Fibroblast of skin of left biceps (primary cell): ENCODE results near the gene MAMLD1.

Experiments used
- DNase-seq, 2 experiments: peaks; one replicate each; pipeline ENCODE4 v3.0.0-alpha.2; 2013; ENCODE audit warnings: low read depth in 2 of 2

The MAMLD1 gene

DNA sequence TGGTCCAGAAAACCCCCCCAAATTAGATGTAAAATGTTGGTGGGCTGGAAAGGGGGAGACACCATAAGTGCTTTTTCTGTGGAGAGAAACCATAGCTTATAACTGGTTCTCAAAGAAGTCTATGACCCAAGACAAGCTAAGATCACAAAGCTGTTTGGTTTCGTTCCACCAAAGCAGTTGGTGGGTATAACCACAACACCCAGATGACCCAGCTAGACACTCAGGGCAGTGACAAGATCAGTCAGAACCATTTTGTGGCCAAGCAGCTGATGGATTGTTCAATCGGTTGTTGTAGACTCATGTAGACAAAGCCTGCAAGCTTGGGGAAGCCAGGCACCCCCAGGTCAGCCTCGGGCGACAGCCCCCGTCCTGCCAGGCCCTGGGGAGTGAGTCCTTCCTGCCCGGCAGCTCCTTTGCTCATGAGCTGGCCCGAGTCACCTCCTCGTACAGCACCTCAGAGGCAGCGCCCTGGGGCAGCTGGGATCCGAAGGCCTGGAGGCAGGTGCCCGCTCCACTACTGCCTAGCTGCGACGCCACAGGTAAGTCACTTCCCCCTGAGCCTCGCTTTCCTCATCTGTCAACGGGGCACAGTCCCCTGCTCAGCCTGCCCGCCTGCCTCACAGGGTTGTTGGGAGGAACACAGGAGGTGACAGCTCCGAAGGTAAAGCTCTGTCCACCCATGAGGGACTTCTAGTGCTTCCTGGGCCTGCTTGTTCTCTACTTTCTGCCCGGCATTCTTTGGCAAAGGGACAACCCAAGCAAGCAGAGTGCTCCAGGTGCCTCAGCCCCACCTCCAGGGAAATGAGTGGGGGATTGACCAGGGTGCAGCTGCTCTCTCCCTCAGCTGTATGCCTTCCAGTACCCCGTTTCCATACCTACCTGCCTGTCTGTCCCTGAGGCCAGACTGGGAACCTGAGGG is 140.1 kb downstream of the MAMLD1 start:
- no peak for DNase-seq

DNA sequence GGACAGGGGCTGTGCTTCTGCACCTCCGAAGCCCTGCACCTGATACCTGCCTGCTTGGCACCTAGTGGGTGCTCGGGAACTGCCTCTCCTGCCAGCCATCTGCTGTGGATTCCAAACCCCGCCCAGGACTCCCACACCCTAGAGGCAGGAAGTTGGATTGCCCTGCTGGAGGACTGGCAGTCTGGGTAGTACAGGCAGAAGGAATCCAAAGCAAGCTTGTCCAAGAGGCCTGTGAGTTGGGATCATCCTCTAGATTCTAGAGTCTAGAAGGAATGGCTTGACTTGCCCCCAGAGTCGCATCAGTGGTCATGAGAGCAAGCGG is 140.7 kb downstream of the MAMLD1 start:
- no peak for DNase-seq

DNA sequence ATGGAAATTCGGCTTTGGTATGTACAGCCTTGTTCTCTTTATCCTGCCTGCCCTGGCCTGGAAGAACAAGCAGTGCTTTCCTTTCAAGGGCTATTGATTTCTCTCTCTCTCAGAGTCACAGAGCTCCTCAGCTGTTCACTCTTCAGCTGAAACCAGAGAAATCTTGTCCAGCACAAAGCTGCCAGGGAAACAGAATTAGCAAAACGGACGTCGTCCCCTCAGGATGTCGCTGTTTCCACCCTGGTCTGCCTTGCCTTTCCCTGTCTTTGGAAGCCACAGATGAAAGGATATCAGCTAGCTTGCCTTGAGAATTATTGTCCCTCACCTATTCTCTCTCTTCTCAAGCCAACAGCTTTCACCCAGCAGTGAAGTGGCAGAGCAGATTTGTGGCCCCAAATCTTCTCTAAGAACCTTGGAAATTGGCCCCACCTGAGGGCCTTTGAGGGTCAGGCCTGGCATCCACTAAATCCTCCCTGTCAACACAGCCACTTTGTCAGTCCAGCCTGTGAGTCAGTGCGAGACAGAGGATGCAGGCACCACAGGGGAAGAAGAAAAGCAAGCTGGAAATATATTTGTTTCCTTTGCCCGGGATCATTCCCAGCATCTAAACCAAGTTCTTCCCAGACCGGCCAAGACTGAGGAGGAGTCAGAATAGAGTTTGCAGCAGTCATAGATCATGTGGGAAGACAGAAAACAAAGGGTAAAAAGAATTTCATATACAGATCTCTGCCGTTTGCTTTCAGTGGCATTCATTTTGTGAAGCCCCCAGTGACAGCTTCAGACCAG is 141.5 kb downstream of the MAMLD1 start:
- no peak for DNase-seq

DNA sequence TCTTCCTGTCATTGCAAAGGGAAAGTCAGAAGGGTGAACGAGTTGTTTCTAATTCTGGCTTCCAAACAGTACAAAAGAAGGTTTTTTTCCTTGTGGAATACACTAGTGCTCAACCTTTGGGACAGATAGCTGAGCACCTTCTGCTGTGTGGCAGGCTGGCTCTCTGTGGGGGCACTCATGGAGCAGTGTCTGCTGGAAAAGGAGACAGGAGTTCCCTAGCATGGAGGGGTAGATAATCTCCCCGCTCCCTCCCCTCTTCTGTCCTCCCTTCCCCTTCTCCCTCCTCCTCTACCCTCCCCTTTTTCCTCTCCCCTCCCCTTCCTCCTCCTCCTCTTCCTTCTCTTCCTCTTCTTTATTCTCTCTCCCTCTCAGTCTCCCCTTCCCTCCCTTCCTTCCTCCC is 142.9 kb downstream of the MAMLD1 start:
- DNase-seq, result no peak

DNA sequence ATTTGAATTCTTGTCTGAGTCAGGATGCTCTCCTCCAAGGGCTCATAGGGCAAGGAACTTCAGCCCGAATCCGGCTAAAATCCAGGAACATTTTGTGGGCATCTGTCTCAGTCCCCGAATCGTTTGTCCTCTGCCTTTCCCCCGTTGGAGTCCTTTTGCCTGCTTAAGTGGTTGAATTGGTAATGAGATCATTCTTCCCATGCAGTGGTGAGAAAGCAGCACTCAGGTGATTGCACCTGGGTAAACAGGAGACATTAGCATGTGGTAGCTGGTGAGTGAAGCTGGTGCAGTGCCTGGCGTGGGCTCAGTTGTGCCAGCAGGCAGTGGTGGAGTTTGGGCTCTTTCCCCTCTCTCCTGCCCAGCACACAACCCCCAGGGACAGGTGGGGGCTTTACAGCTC is 143.4 kb downstream of the MAMLD1 start:
- DNase-seq, result no peak

DNA sequence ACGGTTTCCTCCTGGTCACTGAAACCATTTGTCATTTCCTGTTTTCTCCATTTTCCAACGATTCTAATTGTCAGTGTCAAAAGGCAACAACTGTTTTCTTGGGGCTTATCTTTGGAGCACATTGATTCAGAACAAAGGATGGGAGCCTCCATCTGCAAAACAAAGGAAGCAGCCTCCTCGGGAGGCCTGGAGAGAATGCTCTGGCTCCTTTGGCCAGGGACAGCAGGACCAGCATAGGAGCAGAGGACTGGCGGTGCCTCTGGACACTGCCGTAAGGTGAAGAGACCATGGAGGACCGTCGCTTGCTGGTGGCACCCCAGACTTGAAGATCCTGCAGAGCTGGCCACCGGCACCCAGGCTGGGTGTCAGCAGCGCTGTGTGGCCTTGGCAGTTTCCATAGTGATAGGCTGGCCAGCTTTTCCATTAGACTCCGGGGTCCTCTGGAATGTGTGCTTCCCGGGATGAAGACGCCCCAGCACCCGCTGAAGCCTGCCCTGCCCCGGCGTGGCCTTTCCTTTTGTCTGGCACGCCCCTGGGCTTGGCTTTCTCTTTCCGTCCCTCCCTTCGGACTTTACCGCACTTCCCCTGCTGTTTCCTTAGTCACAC is 144.2 kb downstream of the MAMLD1 start:
- DNase-seq, result no peak

DNA sequence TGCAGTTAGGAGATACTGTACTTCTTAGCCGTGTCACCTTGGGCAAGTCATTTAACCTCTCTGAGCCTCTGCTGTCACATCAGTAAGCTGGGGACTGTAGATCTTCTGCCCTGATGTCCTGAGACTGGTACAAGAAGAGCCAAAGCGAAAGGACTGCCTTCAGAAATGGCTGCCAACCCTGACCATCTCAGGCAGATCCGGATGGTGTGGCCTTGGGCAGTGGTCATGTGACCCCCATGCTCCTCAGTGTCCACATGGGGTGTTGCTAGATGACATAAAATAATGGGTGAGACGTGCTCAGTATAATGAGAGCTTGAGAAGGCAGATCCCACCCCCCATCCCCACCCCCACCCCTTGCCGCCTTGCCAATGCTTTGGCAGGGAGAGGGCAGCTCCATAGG is 144.9 kb downstream of the MAMLD1 start:
- DNase-seq, result no peak

DNA sequence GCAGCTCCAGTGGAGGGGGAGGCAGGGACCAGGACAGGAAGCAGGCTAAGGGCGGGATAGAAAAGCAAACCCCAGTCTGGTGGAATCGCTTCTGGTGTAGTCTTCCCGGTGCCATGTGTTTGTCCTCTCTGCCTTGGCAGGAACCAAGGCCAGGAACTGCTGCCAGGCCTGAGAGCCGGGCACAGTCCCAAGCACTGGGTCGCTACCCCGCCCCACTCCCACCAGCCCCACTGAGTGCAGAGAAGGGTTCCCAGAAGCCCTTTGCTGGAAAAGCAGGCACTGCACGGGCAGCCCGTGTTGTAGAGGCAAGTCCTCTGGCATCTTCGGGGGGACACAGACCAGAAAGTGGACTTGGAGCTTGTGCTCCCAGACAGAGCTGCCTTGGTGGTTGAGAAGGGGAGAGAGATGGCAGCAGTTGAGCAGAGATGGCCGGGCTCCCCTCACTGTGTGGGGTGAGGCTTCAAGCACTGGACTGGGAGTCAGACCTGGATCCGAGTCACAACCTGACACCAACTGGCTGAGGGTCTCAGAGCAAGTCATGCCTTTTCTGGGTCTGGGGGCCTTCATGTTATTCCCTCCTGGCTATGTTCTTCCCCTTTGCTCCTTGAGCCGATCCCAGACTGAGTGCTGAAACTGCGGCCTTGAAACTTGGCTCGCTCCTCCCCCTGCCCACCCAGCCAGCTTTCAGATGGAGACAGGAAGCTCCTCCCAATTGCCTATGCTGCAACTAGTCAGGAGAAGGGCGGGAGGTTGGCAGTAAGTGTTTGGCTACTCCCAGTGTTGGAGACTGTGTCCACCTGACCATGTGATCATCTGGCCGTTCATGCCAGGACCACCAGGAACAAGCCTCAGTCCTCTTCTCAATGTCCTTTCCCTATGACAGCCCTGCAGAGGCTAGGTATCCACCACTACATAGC is 145.6 kb downstream of the MAMLD1 start:
- no peak for DNase-seq

DNA sequence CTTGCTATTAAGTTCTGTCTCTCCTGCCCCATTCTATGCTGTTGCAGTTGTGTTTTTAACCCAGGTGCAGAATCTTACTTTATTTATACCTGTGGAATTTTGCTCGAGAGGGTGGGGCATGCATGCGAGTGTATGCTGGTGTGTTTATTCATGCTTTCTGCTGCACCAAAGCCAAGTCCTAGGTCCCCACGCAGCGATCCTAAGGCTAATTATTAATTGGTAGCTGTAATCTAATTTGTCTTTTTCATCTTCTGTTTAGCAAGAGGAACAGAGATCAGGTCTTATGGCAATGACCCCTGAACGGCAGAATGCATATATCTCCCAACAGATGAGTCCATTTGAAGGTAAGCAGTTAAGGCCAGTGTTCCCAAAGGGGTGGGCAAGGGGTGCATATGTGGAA is 146.6 kb downstream of the MAMLD1 start:
- DNase-seq, result no peak

DNA sequence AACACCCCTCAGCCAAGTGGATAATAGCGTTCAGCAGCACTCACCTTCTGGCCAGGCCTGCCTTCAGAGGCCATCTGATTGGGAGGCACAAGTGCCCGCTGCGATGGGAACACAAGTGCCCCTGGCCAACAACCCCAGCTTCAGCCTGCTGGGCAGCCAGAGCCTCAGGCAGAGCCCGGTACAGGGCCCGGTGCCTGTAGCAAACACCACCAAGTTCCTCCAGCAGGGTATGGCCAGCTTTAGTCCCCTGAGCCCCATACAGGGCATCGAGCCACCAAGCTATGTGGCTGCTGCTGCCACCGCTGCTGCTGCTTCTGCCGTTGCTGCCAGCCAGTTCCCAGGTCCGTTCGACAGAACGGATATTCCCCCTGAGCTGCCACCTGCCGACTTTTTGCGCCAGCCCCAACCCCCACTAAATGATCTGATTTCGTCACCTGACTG is 149.4 kb downstream of the MAMLD1 start:
- no peak for DNase-seq

DNA sequence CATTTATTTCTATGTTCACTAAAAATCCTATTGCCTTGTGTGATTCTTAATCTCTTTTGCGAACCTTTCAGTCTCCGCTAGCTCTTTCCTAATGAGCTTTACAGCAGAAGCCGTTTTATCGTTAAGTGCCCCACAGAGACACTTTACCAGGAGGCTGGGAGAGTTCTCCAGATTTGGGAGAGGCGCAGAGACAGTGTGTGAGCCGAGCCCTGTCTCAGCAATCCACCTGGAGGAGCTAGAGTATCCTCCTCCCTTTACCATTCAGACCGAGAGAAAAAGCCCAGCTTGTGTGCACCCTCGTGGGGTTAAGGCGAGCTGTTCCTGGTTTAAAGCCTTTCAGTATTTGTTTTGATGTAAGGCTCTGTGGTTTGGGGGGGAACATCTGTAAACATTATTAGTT is 150.4 kb downstream of the MAMLD1 start:
- DNase-seq, result no peak

DNA sequence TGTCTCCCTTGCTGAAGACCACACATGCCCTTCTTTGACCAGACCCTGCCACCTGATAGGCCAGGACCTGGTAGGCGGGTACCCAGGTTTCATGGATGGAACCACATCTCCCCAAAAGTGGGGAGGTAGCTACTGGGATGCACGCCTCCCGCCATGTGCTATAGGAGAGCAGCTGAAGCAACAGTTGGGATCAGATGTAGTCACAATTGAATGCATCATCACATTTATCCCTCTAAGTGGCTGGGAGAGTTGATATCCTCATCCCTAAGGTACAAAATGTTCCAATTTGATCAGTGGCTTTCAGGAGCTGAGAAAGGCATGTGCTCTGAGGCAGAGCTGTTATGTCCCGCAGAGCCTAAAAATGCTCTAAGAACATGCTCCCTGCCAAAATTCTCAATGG is 151.3 kb downstream of the MAMLD1 start:
- no peak for DNase-seq

DNA sequence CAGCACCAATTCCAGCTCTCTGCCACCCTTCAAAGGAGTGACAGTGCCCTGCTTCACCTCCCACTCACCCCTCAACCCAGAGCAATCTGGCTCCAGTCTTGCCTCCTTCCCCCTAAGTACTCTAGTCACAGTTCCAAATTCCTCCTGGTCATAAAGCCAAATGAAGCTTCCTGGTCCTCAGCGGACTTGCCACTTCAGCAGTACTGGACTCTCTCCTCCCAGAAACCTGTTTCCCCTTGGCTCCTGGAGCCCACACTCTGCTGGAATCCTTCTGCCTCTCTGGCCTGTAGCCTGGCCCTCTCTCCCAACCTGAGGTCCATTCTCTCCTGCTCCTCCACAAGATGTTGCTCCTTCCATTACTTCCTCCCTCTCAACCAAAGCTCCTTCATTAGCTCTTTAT is 152.7 kb downstream of the MAMLD1 start:
- no peak for DNase-seq

DNA sequence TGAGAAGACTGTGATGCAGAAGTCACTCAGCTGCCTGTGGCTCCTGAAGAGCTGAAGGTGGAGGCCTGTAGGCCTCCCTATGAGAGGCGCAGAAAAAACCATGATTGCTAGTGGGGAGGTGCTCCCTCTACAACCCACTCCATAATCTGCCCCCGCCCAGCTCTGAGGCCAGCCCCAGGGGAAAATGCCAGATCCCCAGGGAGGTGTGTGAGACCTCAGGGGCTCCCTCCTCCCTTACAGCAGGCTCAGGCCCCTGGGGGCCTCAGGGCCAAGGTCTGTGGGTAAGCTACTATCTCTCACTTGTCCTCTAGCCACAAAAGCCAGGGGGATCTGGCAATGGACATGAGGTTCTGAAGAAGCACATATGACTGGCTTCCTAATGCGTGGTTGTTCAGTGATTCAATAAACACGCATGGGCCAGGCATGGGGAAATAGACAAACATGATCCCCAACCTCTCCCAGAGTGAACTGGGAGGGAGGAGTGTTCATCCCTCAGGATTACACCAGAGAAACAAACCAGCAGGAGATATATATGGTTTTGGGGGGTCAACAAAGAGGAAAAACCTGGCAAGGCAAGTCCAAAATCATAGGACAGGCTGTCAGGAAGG is 154.3 kb downstream of the MAMLD1 start:
- DNase-seq, result no peak

DNA sequence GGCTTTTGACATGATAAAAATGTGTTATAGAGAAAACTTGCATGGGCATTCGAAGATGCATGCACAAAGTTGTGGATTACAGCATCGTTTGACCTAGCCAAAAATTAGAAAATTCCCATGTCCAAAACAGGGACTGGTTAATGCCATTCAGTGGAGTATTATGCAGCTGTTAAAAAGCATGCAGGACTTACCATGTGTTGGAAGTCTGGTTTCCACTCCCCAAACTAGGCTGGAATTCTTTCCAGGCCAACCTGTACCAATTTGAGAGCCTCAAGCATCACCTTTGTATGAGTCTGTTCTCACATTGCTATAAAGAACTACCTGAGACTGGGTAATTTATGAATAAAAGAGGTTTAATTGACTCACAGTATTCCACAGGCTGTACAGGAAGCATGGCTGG is 159.4 kb downstream of the MAMLD1 start:
- no peak for DNase-seq

DNA sequence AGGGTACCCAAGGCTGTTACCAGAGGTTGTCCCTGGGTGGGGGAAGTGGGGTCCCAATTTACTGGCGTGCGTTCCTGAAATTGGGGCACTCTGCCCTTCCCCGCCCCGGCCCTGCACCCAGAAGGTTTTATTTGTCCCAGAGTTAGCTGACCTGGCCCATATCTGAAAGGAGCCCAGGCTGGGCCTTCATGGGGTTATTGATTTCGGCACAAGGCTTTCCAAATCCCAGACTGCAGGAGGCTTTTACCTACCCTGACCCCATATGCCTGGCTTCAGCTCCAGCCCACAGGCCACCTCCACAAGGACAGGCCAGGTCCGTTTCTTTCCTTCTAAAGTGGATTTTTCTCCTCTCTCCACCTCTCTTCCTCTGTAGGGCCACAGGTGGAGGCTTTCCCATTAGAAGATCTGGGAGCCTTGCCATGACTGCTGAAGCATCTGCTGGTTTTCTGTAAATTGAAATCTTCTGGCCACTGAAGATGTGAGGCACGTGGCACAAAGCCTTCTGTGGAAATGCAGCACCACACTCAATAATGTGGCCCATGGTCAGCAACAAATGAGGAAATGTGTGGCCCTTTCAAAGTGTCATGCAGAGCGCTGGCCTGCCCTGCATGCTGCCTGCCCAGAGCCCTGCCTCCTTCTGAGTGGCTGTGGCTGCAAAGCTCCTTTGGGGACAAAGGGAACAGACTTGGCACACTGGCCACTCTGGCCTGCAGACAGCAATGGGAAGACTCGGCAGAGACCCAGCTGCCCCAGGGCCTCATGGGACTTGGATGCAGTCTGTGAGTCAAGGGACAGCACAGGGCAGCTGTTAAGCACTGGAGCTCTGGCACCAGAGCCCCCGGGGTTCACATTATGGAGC is 162.2 kb downstream of the MAMLD1 start:
- DNase-seq, result no peak

DNA sequence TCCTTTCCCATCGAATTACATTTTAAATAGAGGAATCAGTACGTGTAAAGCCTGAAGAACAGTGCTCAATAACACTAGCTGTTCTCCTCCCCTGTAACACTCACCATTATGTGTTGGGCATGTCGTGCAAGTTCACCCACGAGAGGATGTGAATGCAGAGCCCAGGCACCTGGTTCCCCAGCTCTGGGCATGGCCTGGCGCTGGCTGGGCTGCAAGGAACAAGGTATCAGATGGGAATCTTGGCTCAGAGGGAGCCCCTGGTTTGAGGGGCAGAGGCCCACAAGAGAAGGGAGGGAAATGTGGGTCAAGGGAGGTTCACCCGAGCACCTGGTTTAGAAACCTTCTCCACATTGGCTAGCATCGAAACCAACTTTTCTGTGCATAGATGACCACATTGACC is 163.6 kb downstream of the MAMLD1 start:
- DNase-seq, result no peak

DNA sequence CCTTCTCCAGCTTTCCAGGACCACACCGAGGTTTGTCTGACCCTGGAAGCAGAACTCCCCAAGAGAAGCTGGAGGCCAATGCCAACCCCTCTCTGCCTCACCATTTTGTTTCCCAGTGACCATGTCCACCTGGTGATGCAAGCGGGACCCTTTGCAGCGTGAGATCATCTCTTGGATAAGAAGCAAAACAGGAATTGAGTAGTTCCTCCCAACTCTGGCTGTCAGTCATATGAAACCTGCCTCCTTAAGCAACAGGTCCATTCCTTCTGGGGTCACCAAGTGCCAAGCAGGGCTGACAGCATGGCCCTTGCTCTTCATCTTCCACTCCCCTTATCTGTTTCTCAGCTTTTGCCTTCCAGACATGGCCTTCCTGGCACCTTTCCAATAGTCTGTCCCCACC is 164.0 kb downstream of the MAMLD1 start:
- DNase-seq, result no peak

DNA sequence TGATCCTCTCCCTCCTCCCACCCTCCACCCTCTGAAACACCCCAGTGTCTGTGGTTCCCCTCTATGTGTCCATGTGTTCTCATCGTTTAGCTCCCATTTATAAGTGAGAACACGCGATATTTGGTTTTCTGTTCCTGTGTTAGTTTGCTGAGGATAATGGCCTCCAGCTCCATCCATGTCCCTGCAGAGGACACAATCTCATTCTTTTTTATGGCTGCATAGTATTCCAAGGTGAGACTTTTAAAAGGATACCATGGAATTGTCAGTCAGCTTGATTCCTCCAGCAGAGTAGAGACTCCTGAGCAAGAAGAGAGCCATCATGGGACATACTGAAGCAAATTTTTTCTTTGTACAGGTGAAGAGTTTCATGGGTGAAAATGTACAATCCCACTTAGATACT is 166.5 kb downstream of the MAMLD1 start:
- DNase-seq, result no peak

DNA sequence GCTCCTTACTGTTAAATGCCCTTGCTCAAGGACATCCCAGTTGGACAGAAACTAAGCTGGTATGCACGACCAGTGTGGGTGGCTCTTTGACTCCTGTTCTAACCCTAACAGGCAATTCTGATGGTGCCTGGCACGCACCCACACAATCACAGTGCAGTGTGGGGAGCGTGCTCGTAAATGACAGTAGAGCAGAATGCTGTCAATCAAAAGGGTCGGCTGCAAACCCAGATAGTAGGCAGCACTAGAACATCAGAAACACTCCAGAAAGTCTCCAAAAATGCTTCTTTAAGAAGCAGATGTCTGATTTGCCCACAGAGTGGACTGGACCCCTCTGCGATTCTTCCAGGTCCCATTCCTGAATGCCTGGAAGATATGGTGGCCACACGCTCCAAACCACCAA is 167.7 kb downstream of the MAMLD1 start:
- no peak for DNase-seq
